ENCODE data around the gene MOSMO.
"Not testable (repeated sequence)": the region's sequence is repeated elsewhere in the genome, so short reads cannot be mapped to it uniquely, and the experiment has no call there.

The MOSMO gene

DNA sequence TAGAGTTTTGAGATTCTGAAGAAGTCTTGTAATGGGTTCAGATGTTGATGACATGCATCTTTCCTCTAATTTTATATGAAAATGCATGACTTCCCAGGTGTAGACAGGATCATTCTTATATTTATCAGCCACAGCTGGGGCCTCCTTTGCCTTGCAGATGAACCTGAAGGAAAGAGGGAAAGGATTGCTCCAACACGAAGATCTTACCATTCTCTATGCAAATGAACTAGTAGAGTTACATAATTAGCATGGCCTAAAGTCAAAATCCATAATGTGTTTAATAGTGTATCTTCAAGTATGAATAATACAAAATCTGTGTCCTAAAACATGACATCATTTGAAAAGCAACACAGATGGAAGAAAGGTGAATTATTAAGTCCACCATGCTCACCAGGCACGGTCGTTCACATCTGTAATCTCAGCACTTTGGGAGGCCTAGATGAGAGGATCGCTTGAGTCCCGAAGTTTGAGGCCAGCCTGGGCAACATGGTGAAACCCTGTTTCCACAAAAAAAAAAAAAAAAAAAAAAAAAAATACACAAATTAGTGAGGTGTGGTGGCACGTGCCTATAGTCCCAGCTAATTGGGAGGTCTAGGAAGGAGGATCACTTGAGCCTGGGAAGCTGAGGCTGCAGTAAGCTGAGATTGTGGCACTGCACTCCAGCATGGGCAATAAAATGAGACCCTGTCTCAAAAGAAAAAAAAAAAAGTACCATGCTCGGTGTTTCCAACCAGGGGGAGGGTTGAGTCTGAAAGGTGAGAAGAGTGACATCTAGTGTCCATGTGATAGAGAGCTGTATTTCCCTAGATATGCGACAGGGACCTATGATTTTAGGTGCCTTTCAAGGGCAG, 90.7 kb downstream of the MOSMO start:
- peak in 1 of 2 donors; percentile 43 for DNase-seq

DNA sequence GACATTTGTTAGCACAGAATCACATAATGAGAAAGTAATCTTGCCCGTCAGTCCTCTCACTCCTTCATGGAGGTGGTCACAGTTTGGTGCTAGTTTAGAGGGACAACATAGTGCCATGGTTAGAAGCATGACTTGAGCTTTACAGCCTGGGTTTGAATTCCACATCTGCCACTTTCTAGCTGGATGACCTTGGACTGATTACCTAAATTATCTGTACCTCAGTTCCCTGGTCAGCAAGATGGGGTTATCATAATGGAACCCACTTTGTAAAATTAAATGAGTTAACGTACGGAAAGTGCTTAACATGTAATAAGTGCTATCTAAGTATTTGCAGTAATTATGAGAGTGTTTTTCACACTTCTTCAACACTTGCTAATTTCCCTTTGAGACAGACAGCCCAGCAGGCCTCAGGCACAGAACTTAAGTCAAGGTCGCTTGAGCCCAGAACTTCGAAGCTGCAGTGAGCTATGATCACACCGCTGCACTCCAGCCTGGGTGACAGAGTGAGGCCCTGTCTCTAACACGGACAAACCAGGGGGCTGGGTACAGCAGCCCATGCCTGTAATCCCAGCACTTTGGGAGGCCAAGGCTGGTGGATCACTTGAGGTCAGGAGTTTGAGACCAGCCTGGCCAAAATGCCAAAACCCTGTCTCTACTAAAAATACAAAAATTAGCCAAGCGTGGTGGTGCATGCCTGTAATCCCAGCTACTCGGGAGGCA, 91.5 kb downstream of the MOSMO start:
- no peak for DNase-seq

DNA sequence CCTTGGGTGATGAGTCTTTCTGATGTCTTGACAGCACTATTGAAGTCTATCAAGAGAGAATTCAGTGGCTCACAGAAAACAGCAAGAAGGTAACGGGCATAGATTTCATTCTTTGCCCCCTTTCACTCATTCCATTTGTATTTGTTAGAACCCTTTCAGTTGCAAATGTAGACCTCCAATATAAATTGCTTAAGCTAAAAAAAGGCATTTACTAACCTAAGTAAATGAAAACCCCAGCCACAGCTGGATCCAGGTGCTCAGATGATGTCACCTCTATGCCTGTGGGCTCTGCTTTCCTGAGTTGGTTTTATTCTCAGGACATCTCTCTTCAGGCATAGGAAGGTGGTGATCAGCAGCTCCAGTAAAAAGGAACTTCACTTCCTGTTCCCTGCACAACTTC, 95.5 kb downstream of the MOSMO start:
- no peak for DNase-seq

- DNase-seq = no peak
Observed at GRCh38 chr16:22109258-22109898, 101.5 kb downstream of the MOSMO start.

GRCh38 chr16:22111629-22112028, 103.7 kb downstream of the MOSMO start:
- not testable (repeated sequence) for DNase-seq

DNA sequence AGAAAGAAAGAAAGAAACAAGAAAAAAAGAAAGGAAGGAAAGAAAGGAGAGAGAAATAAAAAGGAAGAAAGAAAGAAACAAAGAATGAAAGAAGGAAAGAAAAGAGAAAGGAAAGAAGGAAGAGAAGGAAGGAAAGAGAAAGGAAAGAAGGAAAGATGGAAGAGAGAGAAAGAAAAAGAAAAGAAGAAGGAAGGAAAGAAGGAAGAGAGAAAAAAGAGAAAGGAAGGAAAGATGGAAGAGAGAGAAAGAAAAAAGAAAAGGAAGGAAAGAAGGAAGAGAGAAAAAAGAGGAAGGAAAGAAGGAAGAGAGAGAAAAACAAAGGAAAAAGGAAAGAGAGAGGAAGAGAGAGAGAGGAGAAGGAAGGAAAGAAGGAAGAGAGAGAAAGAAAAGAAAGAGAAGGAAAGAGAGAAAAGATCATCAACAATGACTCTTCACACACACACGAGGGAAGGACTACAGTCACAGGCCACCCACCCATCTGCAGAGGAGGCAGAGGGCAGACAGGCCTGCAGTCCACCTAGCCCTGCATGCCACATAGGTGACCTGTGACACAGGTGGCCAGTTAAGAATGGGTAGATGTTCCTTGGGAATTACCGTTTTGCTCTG, 108.3 kb downstream of the MOSMO start:
- DNase-seq = no peak

DNA sequence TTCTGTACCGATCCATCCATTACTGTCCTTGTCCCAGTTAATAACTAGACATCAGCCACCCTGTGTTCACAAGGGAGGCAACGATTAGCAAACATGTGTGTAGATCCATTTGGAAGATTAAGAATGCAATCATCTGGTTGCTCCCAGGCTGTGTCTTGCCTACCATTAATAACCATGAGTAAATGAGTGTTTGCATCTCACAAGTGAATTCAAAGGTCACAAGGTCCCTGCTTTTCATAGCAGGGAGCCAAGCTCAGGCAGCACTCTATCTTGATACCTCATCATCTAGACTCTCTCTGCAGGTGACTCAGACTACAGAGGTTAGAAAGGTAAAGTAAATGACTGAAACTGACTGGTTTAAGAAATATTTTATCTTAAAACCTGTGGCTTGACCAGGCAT, 109.7 kb downstream of the MOSMO start:
- no peak for DNase-seq

- DNase-seq = no peak
Observed at GRCh38 chr16:22120440-22120839, 112.5 kb downstream of the MOSMO start.

GRCh38 chr16:22122239-22122638, 114.3 kb downstream of the MOSMO start:
- DNase-seq = no peak

DNA sequence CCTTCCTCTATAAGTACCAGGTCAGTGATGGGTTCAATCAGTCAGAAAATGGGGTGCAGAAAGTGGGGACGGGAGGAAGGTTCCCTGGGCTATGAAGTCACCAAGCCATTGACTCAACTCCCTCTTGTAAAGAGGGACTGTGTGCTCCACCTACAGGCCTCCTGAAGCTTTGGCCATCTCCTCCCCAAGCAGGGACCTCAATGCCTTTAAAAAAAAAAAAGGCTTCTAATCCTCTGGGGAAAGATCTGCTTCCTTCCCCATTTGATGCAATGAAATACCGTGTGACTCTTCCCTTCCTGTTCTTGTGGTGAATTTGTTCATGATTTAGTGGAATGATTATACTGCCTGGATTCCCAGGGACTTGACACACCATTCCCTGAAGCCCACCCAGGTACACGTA, 115.2 kb downstream of the MOSMO start:
- peak in 1 of 2 donors; percentile 8 for DNase-seq

DNA sequence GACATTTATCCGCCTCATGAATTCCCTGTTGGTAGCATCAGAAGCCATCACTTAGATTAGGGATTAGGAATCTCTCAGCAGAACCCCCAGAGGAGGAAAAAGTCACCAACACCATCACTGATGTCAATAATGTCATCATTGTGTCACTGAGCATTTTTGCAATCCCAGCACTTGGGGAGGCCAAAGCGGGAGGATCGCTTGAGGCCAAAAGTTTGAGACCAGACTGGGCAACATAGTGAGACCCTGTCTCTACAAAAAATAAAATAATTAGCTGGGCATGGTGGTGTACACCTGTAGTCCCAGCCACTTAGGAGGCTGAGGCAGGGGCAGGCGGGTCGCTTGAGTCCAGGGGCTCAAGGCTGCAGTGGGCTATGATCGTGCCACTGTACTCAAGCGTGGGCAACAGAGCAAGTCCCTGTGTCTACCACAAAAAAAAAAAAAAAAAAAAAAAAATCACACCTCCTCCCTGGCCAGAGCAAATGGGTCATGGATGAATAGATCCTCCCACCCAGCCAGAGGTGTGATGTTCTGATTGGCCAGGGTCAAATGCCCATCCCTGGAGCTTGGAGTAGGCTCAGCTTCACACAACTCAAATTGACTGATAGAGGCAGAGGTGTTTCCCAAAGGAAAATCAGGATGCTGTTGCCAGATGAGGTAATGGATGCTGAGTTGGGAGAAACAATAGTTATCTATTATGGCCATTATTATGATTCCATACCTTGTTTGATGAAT, 116.0 kb downstream of the MOSMO start:
- no peak for DNase-seq

- no peak for DNase-seq
Observed at GRCh38 chr16:22124583-22125284, 116.8 kb downstream of the MOSMO start.

DNA sequence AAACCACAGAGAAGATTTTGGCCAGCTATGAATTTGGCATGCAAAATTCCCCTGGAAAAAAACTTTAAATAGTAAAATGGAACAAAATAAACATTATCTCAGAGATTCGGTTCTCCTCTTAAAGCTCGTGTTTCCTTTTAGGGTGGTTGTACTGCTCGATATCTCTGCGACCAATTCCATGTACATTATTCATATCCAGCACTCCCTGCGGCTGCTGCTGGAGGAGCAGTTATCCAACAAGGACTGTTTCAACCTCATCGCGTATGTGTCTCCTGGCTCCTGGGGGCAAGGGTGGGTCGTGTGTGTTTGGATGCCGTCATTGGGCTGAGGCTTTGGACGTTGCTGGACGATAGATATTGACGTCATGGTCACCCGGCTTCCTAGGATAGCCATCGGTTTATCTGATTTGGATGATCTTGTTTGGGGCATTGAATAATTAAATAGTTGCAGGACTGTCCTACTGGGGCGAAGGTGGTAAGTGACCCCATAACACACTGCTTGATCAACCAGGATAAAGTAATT, 118.2 kb downstream of the MOSMO start:
- DNase-seq = no peak

DNA sequence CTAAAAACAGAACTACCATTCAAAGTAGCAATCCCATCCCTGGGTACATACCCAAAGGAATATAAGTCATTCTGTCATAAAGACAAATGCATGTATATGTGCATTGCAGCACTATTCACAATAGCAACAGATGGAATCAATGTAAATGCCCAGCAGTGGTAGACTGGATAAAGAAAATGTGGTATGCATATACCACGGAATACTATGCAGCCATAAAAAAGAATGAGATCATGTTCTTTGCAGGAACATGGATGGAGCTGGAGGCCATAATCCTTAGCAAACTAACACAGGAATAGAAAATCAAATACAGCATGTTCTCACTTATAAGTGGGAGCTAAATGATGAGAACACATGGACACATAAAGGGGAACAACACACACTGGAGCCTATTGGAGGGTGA, 120.6 kb downstream of the MOSMO start:
- not testable (repeated sequence) for DNase-seq

DNA sequence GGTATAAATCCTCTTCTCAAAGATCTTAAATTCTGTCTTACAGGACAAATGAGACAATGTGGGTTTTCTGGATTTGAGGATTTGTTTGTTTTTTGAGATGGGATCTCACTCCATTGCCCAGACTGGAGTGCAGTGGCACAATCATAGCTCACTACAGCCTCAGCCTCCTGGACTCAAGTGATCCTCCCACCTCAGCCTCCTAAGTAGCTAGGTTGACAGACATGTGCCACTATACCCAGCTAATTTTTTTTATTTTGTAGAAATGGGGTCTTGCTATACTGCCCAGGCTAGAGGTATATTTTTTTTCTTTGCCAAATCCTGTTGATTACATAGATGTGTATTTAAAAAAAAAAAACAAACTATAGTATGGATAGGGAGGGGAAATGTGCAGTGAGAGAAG, 122.6 kb downstream of the MOSMO start:
- no peak for DNase-seq

DNA sequence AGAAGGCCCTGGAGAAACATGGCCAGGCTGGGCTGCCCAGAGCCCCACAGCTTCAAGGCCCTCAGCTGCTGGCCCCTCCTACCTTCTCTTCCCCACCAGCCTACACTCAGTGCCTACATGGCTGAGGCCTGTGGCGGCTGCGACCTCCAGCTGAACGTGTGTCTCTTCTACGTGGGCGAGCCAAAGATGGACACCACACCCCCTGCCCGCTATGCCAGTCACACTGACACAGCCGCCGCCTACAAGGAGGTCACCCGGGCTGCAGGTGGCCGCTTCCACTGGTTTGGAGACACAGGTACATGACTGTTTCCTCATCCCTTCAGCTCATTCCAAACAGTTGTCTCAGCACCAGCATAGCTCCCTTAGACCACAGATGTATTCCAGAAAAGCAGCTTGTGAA, 124.9 kb downstream of the MOSMO start:
- DNase-seq = no peak

All from bone marrow (tissue), 2 donors.